Measurements from ENCODE around the gene HDAC11. TPM values are rescaled to one million over a fixed set of nuclear protein-coding genes. Genes with fewer than 3 reads are reported as not detected.
A peak's percentile ranks its signal among the peaks of the same experiment; 100 is the strongest.

HDAC11 gene
- total RNA-seq, 1 experiment from 2014 or later: 12.0 TPM

- Mint-ChIP-seq H3K27ac (no peak overlapping the region), H3K27me3 (ENCODE audit: low read depth) (no peaks in the 10 kb centered on the region; the same call in none of the 2 replicates), H3K9me3 (peaks cover 20% of the 10 kb centered on the region), H3K36me3 (peaks cover 8% of the 10 kb centered on the region), H3K4me1 (peaks cover 3% of the 10 kb centered on the region; the same call in 1 of the 2 replicates), H3K4me3 (no peak overlapping the region)
- ChIA-PET CTCF (interaction anchor here (0.8 to 2.3 kb wide), 17 partner anchors 9 to 426 kb away, joined by 3 to 22 read pairs (median 5); no protein-coding TSS in a partner anchor), POLR2A (no interaction called here)
- ATAC-seq (peak; percentile 95), DNase-seq (ENCODE audit: low spot score) (peak; percentile 31)
- TF ChIP-seq TP53 (CRISPR knock-in tag; IDR thresholded peaks at IDR 0.05) (no peak), ATF6 (CRISPR knock-in tag; IDR thresholded peaks at IDR 0.05) (no peak), ZNF121 (CRISPR knock-in tag; IDR thresholded peaks at IDR 0.05) (peak; percentile 58), MAX (CRISPR knock-in tag; IDR thresholded peaks at IDR 0.05) (0 out of 2 replicates have a peak, but pooled peaks have one; percentile 15), RELA (CRISPR knock-in tag; IDR thresholded peaks at IDR 0.05; ENCODE audit: borderline replicate concordance) (no peak)
Measured at GRCh38 chr3:13519006-13519791, 39.1 kb downstream of the HDAC11 start.

- no peak overlapping the region for H3K4me3 Mint-ChIP-seq
- peaks cover 6% of the 10 kb centered on the region for H3K4me1 Mint-ChIP-seq
- no peak for DNase-seq (ENCODE audit: low spot score)
- ChIA-PET POLR2A (no interaction called here), CTCF (interaction anchor here (0.8 to 2.3 kb wide), 9 partner anchors 8 to 128 kb away, joined by 3 to 22 read pairs (median 7); no protein-coding TSS in a partner anchor)
- peaks cover 8% of the 10 kb centered on the region for H3K36me3 Mint-ChIP-seq
- no peaks in the 10 kb centered on the region; the same call in none of the 2 replicates for H3K27me3 Mint-ChIP-seq (ENCODE audit: low read depth)
- H3K9me3 Mint-ChIP-seq: peaks cover 20% of the 10 kb centered on the region
- no peak overlapping the region for H3K27ac Mint-ChIP-seq
- TF ChIP-seq TP53 (CRISPR knock-in tag; IDR thresholded peaks at IDR 0.05): no peak
- no peak for TF ChIP-seq CTCF (IDR thresholded peaks at IDR 0.05)
- no peak for TF ChIP-seq HMGA2 (CRISPR knock-in tag; IDR thresholded peaks at IDR 0.05)
- TF ChIP-seq AFF4 (CRISPR knock-in tag; IDR thresholded peaks at IDR 0.05; ENCODE audit: borderline replicate concordance): no peak
- TF ChIP-seq PRDM15 (CRISPR knock-in tag; IDR thresholded peaks at IDR 0.05): no peak
- no peak for TF ChIP-seq NFE2L1 (CRISPR knock-in tag; IDR thresholded peaks at IDR 0.05)
- no peak for TF ChIP-seq JAZF1 (CRISPR knock-in tag; IDR thresholded peaks at IDR 0.05)
- TF ChIP-seq RORB (CRISPR knock-in tag; IDR thresholded peaks at IDR 0.05): no peak
- TF ChIP-seq SP1 (CRISPR knock-in tag; conservative IDR thresholded peaks at IDR 0.05): no peak
- no peak for TF ChIP-seq AR (CRISPR knock-in tag; IDR thresholded peaks at IDR 0.05)
- TF ChIP-seq HMGXB4 (CRISPR knock-in tag; IDR thresholded peaks at IDR 0.05): no peak
- TF ChIP-seq GABPB1 (CRISPR knock-in tag; IDR thresholded peaks at IDR 0.05): no peak
- ATAC-seq: no peak
Measured at GRCh38 chr3:13520326-13520880, 40.3 kb downstream of the HDAC11 start.
